Measurements from ENCODE around the gene FARP2.

GRCh38 chr2:241350878-241351639 lies 5.0 kb upstream of the FARP2 start:
- no peak for TF ChIP-seq ZNF274 (IDR thresholded peaks at IDR 0.05; ENCODE audit: low read depth, low read length)
- TF ChIP-seq YY1 (IDR thresholded peaks at IDR 0.05; ENCODE audit: insufficient read depth, insufficient read length) = no peak
- TF ChIP-seq SUZ12 (IDR thresholded peaks at IDR 0.05; ENCODE audit: extremely low read depth, insufficient read depth, insufficient read length) = no peak

Measured in NT2/D1 (cell line).